Central memory CD8-positive, alpha-beta T cell (primary cell): ENCODE results near the gene TRIM72.
"Not testable (repeated sequence)": the region's sequence is repeated elsewhere in the genome, so short reads cannot be mapped to it uniquely, and the experiment has no call there.

ENCODE experiments used
- ATAC-seq: fragments of 150-1000 bp; cut with Tn5 transposase; replicated peaks from 2 replicates; pipeline ENCODE4 v1.10.0; 2022; ENCODE audit warnings: mild to moderate bottlenecking, moderate FRiP score, moderate number of reproducible peaks; ENCODE audit not compliant: poor library complexity, severe bottlenecking; ENCODE audit errors: extremely low read depth
- DNase-seq, 2 donors: peaks; one replicate each; pipeline ENCODE4 v3.0.0; 2021; ENCODE audit warnings: low spot score in 2 of 2
- H3K27ac Mint-ChIP-seq: one replicate; pipeline ENCODE4 v1.8.0; 2022; ENCODE audit warnings: low read depth, mild to moderate bottlenecking, moderate library complexity, mixed read lengths
- H3K27me3 Mint-ChIP-seq: one replicate; pipeline ENCODE4 v1.8.0; 2022; ENCODE audit warnings: mixed read lengths
- H3K36me3 Mint-ChIP-seq: one replicate; pipeline ENCODE4 v1.8.0; 2022; ENCODE audit warnings: mild to moderate bottlenecking, moderate library complexity, mixed read lengths; ENCODE audit not compliant: insufficient read depth
- H3K4me1 Mint-ChIP-seq: one replicate; pipeline ENCODE4 v1.8.0; 2022; ENCODE audit warnings: mixed read lengths
- H3K4me3 Mint-ChIP-seq: one replicate; pipeline ENCODE4 v1.8.0; 2022; ENCODE audit warnings: mild to moderate bottlenecking, moderate library complexity, mixed read lengths
- H3K9me3 Mint-ChIP-seq: one replicate; pipeline ENCODE4 v1.8.0; 2022; ENCODE audit warnings: mixed read lengths

The TRIM72 gene

GRCh38 chr16:31194898-31195297 is 19.0 kb upstream of the TRIM72 start:
- H3K9me3 Mint-ChIP-seq = no peaks in the 10 kb centered on the region
- DNase-seq (no peak), ATAC-seq (no peak)
- peaks cover 62% of the 10 kb centered on the region for H3K4me1 Mint-ChIP-seq
- H3K27ac Mint-ChIP-seq = no peak overlapping the region
- H3K36me3 Mint-ChIP-seq = peaks cover 72% of the 10 kb centered on the region
- no peak overlapping the region for H3K4me3 Mint-ChIP-seq
- H3K27me3 Mint-ChIP-seq = no peaks in the 10 kb centered on the region

GRCh38 chr16:31195861-31196260 is 18.1 kb upstream of the TRIM72 start:
- H3K4me1 Mint-ChIP-seq = peaks cover 58% of the 10 kb centered on the region
- DNase-seq, ATAC-seq, H3K9me3 Mint-ChIP-seq, H3K27me3 Mint-ChIP-seq, H3K4me3 Mint-ChIP-seq: not testable (repeated sequence)
- H3K36me3 Mint-ChIP-seq = peaks cover 67% of the 10 kb centered on the region
- H3K27ac Mint-ChIP-seq = peak overlapping the region; percentile 8

GRCh38 chr16:31196324-31197088 is 17.4 kb upstream of the TRIM72 start:
- Mint-ChIP-seq H3K9me3 (no peaks in the 10 kb centered on the region), H3K27ac (peak overlapping the region; percentile 8), H3K4me1 (peaks cover 58% of the 10 kb centered on the region), H3K4me3 (no peak overlapping the region), H3K36me3 (peaks cover 67% of the 10 kb centered on the region), H3K27me3 (no peaks in the 10 kb centered on the region)
- ATAC-seq (no peak), DNase-seq (no peak)

GRCh38 chr16:31198207-31198882 is 15.6 kb upstream of the TRIM72 start:
- Mint-ChIP-seq H3K27ac (peak overlapping the region; percentile 82), H3K27me3 (no peaks in the 10 kb centered on the region), H3K4me3 (no peak overlapping the region), H3K36me3 (peaks cover 64% of the 10 kb centered on the region), H3K9me3 (no peaks in the 10 kb centered on the region), H3K4me1 (peaks cover 58% of the 10 kb centered on the region)
- ATAC-seq (no peak), DNase-seq (no peak)

- peaks cover 54% of the 10 kb centered on the region for H3K36me3 Mint-ChIP-seq
- ATAC-seq = no peak
Measured at GRCh38 chr16:31199430-31200041, 14.4 kb upstream of the TRIM72 start.

GRCh38 chr16:31200111-31200510 is 13.8 kb upstream of the TRIM72 start:
- not testable (repeated sequence) for H3K27me3 Mint-ChIP-seq, DNase-seq, H3K4me3 Mint-ChIP-seq, H3K9me3 Mint-ChIP-seq, ATAC-seq
- Mint-ChIP-seq H3K4me1 (peaks cover 51% of the 10 kb centered on the region), H3K27ac (peak overlapping the region; percentile 19), H3K36me3 (peaks cover 48% of the 10 kb centered on the region)

More at GRCh38 chr16:31199430-31200041, 14.4 kb upstream of the TRIM72 start:
- Mint-ChIP-seq H3K9me3 (no peaks in the 10 kb centered on the region), H3K27me3 (no peaks in the 10 kb centered on the region), H3K27ac (peak overlapping the region; percentile 0), H3K4me1 (peaks cover 55% of the 10 kb centered on the region), H3K4me3 (peak overlapping the region; percentile 0)
- DNase-seq = no peak

GRCh38 chr16:31200821-31201568 is 12.9 kb upstream of the TRIM72 start:
- DNase-seq (no peak), ATAC-seq (peak; percentile 41)
- H3K4me1 Mint-ChIP-seq = peaks cover 48% of the 10 kb centered on the region
- H3K27ac Mint-ChIP-seq = peak overlapping the region; percentile 92
- no peaks in the 10 kb centered on the region for H3K9me3 Mint-ChIP-seq
- no peaks in the 10 kb centered on the region for H3K27me3 Mint-ChIP-seq
- peak overlapping the region; percentile 90 for H3K4me3 Mint-ChIP-seq
- peaks cover 41% of the 10 kb centered on the region for H3K36me3 Mint-ChIP-seq

GRCh38 chr16:31201582-31202413 is 12.1 kb upstream of the TRIM72 start:
- H3K4me3 Mint-ChIP-seq = peak overlapping the region; percentile 90
- no peaks in the 10 kb centered on the region for H3K27me3 Mint-ChIP-seq
- peaks cover 44% of the 10 kb centered on the region for H3K4me1 Mint-ChIP-seq
- H3K9me3 Mint-ChIP-seq = no peaks in the 10 kb centered on the region
- H3K36me3 Mint-ChIP-seq = peaks cover 38% of the 10 kb centered on the region
- DNase-seq (peak in 1 of 2 donors; percentile 32), ATAC-seq (peak; percentile 74)
- H3K27ac Mint-ChIP-seq = peak overlapping the region; percentile 92

GRCh38 chr16:31202414-31203375 is 11.2 kb upstream of the TRIM72 start, which contains the start of gene PYCARD:
Gene PYCARD, minus strand, starts transcription at chr16:31202760. Its CDS starts 70 bp downstream, at chr16:31202690.
- Mint-ChIP-seq H3K36me3 (peaks cover 34% of the 10 kb centered on the region), H3K4me1 (peaks cover 44% of the 10 kb centered on the region), H3K4me3 (peak within 1 kb of the TSS; percentile 90), H3K27me3 (no peaks in the 10 kb centered on the region), H3K9me3 (no peaks in the 10 kb centered on the region), H3K27ac (peak within 1 kb of the TSS; percentile 92)
- no peak for DNase-seq
- ATAC-seq = peak; percentile 38

- no peak overlapping the region for H3K4me3 Mint-ChIP-seq
- no peaks in the 10 kb centered on the region for H3K9me3 Mint-ChIP-seq
- no peak for DNase-seq
- peaks cover 26% of the 10 kb centered on the region for H3K4me1 Mint-ChIP-seq
- ATAC-seq = no peak
- peaks cover 32% of the 10 kb centered on the region for H3K36me3 Mint-ChIP-seq
- H3K27ac Mint-ChIP-seq = peak overlapping the region; percentile 77
- no peaks in the 10 kb centered on the region for H3K27me3 Mint-ChIP-seq
Measured at GRCh38 chr16:31204871-31205666, 8.8 kb upstream of the TRIM72 start.
